SK-N-SH treated with all-trans-retinoic acid at 6 μM for 48 hours (cell line): Measurements from ENCODE around the gene NOC4L.

ENCODE experiments used
- ATAC-seq: fragments of 200-7000 bp; cut with Tn5 transposase; 3 replicates; pipeline ENCODE4 v1.9.1; 2020; ENCODE audit warnings: mild to moderate bottlenecking, moderate library complexity
- ARNTL ChIP-seq: fragments of 450-650 bp; formaldehyde crosslinking; IDR thresholded peaks from 2 replicates; pipeline ENCODE4 v1.5.0; 2020; ENCODE audit warnings: low read depth, mild to moderate bottlenecking, moderate library complexity, borderline replicate concordance
- BACH2 ChIP-seq: fragments of 250-450 bp; sonication (Bioruptor Pico); IDR thresholded peaks from 2 replicates; pipeline ENCODE4 v1.9.0; 2021; ENCODE audit warnings: mild to moderate bottlenecking, borderline replicate concordance
- CREB5 ChIP-seq: fragments of 250-450 bp; sonication (Bioruptor Pico); IDR thresholded peaks from 2 replicates; pipeline ENCODE4 v1.5.1; 2020; ENCODE audit warnings: low read depth, mild to moderate bottlenecking, moderate library complexity
- CSDC2 ChIP-seq: fragments of 250-450 bp; sonication (Bioruptor Pico); IDR thresholded peaks from 2 replicates; pipeline ENCODE4 v1.5.0; 2020; ENCODE audit warnings: mild to moderate bottlenecking, moderate library complexity
- CSRNP3 ChIP-seq: fragments of 250-450 bp; sonication (Bioruptor Pico); IDR thresholded peaks from 2 replicates; pipeline ENCODE4 v1.5.1; 2021; ENCODE audit warnings: mild to moderate bottlenecking, moderate library complexity
- ESRRG ChIP-seq: fragments of 250-450 bp; sonication (Bioruptor Pico); IDR thresholded peaks from 2 replicates; pipeline ENCODE4 v1.6.1; 2021; ENCODE audit warnings: mild to moderate bottlenecking
- GLIS3 ChIP-seq: fragments of 250-450 bp; sonication (Bioruptor Pico); IDR thresholded peaks from 2 replicates; pipeline ENCODE4 v1.5.0; 2020; ENCODE audit warnings: mild to moderate bottlenecking, moderate library complexity
- OSR1 ChIP-seq: fragments of 250-450 bp; sonication (Bioruptor Pico); IDR thresholded peaks from 2 replicates; pipeline ENCODE4 v1.8.0; 2022; ENCODE audit warnings: moderate library complexity, mild to moderate bottlenecking, inconsistent platforms
- PATZ1 ChIP-seq: fragments of 250-450 bp; sonication (Bioruptor Pico); IDR thresholded peaks from 2 replicates; pipeline ENCODE4 v1.8.0; 2020; ENCODE audit warnings: mild to moderate bottlenecking, moderate library complexity, borderline replicate concordance
- POU6F1 ChIP-seq: fragments of 250-450 bp; sonication (Bioruptor Pico); IDR thresholded peaks from 2 replicates; pipeline ENCODE4 v1.8.0; 2021; ENCODE audit warnings: low read depth, mild to moderate bottlenecking, moderate library complexity, borderline replicate concordance
- PPARA ChIP-seq: fragments of 250-450 bp; sonication (Bioruptor Pico); IDR thresholded peaks from 2 replicates; pipeline ENCODE4 v1.5.0; 2020; ENCODE audit warnings: mild to moderate bottlenecking, borderline replicate concordance
- RARB ChIP-seq: fragments of 250-450 bp; sonication (Bioruptor Pico); IDR thresholded peaks from 2 replicates; pipeline ENCODE4 v1.8.0; 2021; ENCODE audit warnings: mild to moderate bottlenecking, moderate library complexity
- SNAI2 ChIP-seq: fragments of 250-450 bp; sonication (Bioruptor Pico); IDR thresholded peaks from 2 replicates; pipeline ENCODE4 v1.5.0; 2020; ENCODE audit warnings: mild to moderate bottlenecking, moderate library complexity
- TCF4 ChIP-seq: fragments of 250-450 bp; sonication (Bioruptor Pico); IDR thresholded peaks from 2 replicates; pipeline ENCODE4 v1.8.0; 2021; ENCODE audit warnings: mild to moderate bottlenecking, moderate library complexity, borderline replicate concordance
- TOX ChIP-seq: fragments of 250-450 bp; sonication (Bioruptor Pico); IDR thresholded peaks from 2 replicates; pipeline ENCODE4 v1.8.0; 2021; ENCODE audit warnings: mild to moderate bottlenecking, moderate library complexity, borderline replicate concordance
- ZC3H10 ChIP-seq: fragments of 250-450 bp; sonication (Bioruptor Pico); IDR thresholded peaks from 2 replicates; pipeline ENCODE4 v1.5.1; 2021; ENCODE audit warnings: mild to moderate bottlenecking, moderate library complexity
- ZFP3 ChIP-seq: fragments of 250-450 bp; sonication (Bioruptor Pico); IDR thresholded peaks from 2 replicates; pipeline ENCODE4 v1.5.0; 2020; ENCODE audit warnings: mild to moderate bottlenecking, moderate library complexity
- ZFP30 ChIP-seq: fragments of 450-650 bp; formaldehyde crosslinking; IDR thresholded peaks from 2 replicates; pipeline ENCODE4 v1.5.0; 2022; ENCODE audit warnings: mild to moderate bottlenecking, moderate library complexity
- ZNF565 ChIP-seq: fragments of 450-650 bp; formaldehyde crosslinking; conservative IDR thresholded peaks from 2 replicates; pipeline ENCODE4 v1.5.0; 2020; ENCODE audit warnings: low read depth, mild to moderate bottlenecking, moderate library complexity
- ZNF70 ChIP-seq: fragments of 450-650 bp; formaldehyde crosslinking; IDR thresholded peaks from 2 replicates; pipeline ENCODE4 v1.5.0; 2020; ENCODE audit warnings: mild to moderate bottlenecking, moderate library complexity
- ZNF8 ChIP-seq: fragments of 450-650 bp; formaldehyde crosslinking; IDR thresholded peaks from 2 replicates; pipeline ENCODE4 v1.5.0; 2020; ENCODE audit warnings: mild to moderate bottlenecking, moderate library complexity

The NOC4L gene

GRCh38 chr12:132153501-132154340 is 9.5 kb downstream of the NOC4L start:
- TF ChIP-seq PPARA, result no peak
- no peak for TF ChIP-seq TOX
- no peak for TF ChIP-seq OSR1 (CRISPR knock-in tag)
- TF ChIP-seq ARNTL (CRISPR knock-in tag), result no peak
- no peak for TF ChIP-seq ZFP3
- no peak for TF ChIP-seq ZNF70
- TF ChIP-seq SNAI2, result no peak
- no peak for TF ChIP-seq ZNF565 (CRISPR knock-in tag)
- TF ChIP-seq RARB, result no peak
- TF ChIP-seq CSDC2 (CRISPR knock-in tag), result no peak
- no peak for TF ChIP-seq ZNF8 (CRISPR knock-in tag)
- TF ChIP-seq CREB5, result no peak
- no peak for TF ChIP-seq GLIS3 (CRISPR knock-in tag)
- no peak for TF ChIP-seq ZFP30 (CRISPR knock-in tag)
- peak; percentile 99 for ATAC-seq

GRCh38 chr12:132154341-132154761 is 10.1 kb downstream of the NOC4L start:
- TF ChIP-seq POU6F1 (no peak), CREB5 (no peak), ARNTL (CRISPR knock-in tag) (no peak), ZNF70 (no peak), ESRRG (no peak), CSDC2 (CRISPR knock-in tag) (no peak), TOX (no peak), SNAI2 (no peak), TCF4 (CRISPR knock-in tag) (no peak), BACH2 (no peak), ZFP3 (no peak)
- ATAC-seq, result peak; percentile 14

GRCh38 chr12:132154941-132155770 is 10.9 kb downstream of the NOC4L start:
- ATAC-seq, result no peak
- no peak for TF ChIP-seq ZNF565 (CRISPR knock-in tag)
- TF ChIP-seq, all 23 proteins: peak for 0

- ATAC-seq, result no peak
- TF ChIP-seq ZC3H10 (no peak), CREB5 (no peak), ZFP3 (no peak), CSDC2 (CRISPR knock-in tag) (no peak), SNAI2 (no peak), OSR1 (CRISPR knock-in tag) (no peak), CSRNP3 (CRISPR knock-in tag) (no peak), ZNF70 (no peak), ZNF8 (CRISPR knock-in tag) (no peak), PPARA (no peak), TCF4 (CRISPR knock-in tag) (no peak), RARB (no peak), PATZ1 (no peak), POU6F1 (no peak)
- TF ChIP-seq, all 23 proteins: peak for 0
These were observed 11.7 kb downstream of the NOC4L start for GRCh38 chr12:132155771-132156572.
